ENCODE data around the gene RPL29.

The RPL29 gene

GRCh38 chr3:51961602-51962569 is 33.8 kb downstream of the RPL29 start:
- DNase-seq, result no peak

GRCh38 chr3:51961011-51961410 is 34.7 kb downstream of the RPL29 start:
- DNase-seq, result no peak

- no peak for DNase-seq
Observed at GRCh38 chr3:51960386-51960785, 35.3 kb downstream of the RPL29 start.

GRCh38 chr3:51959651-51960050 is 36.0 kb downstream of the RPL29 start:
- no peak for DNase-seq

- no peak for DNase-seq
Observed at GRCh38 chr3:51958603-51959521, 36.8 kb downstream of the RPL29 start.

- DNase-seq, result no peak
Observed at GRCh38 chr3:51957520-51958205, 38.0 kb downstream of the RPL29 start.

- DNase-seq, result no peak
Observed at GRCh38 chr3:51955893-51956770, 39.6 kb downstream of the RPL29 start.

GRCh38 chr3:51955175-51955892 is 40.4 kb downstream of the RPL29 start, which contains the start of gene GPR62:
Gene GPR62, plus strand, starts transcription at chr3:51955381. Its CDS starts 272 bp downstream, at chr3:51955653.
- no peak for DNase-seq

GRCh38 chr3:51954713-51955112 is 41.0 kb downstream of the RPL29 start:
- no peak for DNase-seq

GRCh38 chr3:51954105-51954504 is 41.6 kb downstream of the RPL29 start:
- DNase-seq, result no peak

GRCh38 chr3:51953445-51953844 is 42.2 kb downstream of the RPL29 start:
- no peak for DNase-seq

GRCh38 chr3:51950899-51951298 is 44.8 kb downstream of the RPL29 start:
- DNase-seq, result no peak

GRCh38 chr3:51949121-51949520 is 46.6 kb downstream of the RPL29 start:
- no peak for DNase-seq

GRCh38 chr3:51948016-51948580 is 47.6 kb downstream of the RPL29 start:
- no peak for DNase-seq

- no peak for DNase-seq
Observed at GRCh38 chr3:51947215-51947900, 48.3 kb downstream of the RPL29 start.

- no peak for DNase-seq
Observed at GRCh38 chr3:51946796-51947195, 48.9 kb downstream of the RPL29 start.

- no peak for DNase-seq
Observed at GRCh38 chr3:51945926-51946705, 49.6 kb downstream of the RPL29 start.

- no peak for DNase-seq
Observed at GRCh38 chr3:51945031-51945840, 50.5 kb downstream of the RPL29 start.

Measured in stimulated activated naive CD4-positive, alpha-beta T cell treated with Interleukin-2 at 50 U/mL for 16 hours (primary cell).